Endothelial cell of umbilical vein (primary cell): Measurements from ENCODE around the gene MEP1B. TPM values are rescaled to one million over a fixed set of nuclear protein-coding genes. Genes with fewer than 3 reads are reported as not detected.

Experiments
- BruUV-seq: library from RNA; stranded (reverse); fragments of 400-500 nt; replicated peaks from 2 replicates; lab custom pipeline; 2021; lab: Mats Ljungman, UMichigan
- CTCF ChIA-PET: fragments of 300-600, 350-600 bp; sonication (Branson Sonifier 250); formaldehyde crosslinking; loops from one replicate; lab custom pipeline; 2021; ENCODE audit warnings: antibody characterized with exemption, inconsistent platforms; lab: Charles Lee
- POLR2A ChIA-PET: fragments of 300-600, 350-600 bp; sonication (Branson Sonifier 250); formaldehyde crosslinking; loops from one replicate; lab custom pipeline; 2021; ENCODE audit warnings: antibody characterized with exemption, inconsistent platforms; lab: Charles Lee
- DNase-seq: peaks from one replicate; pipeline ENCODE4 v3.0.0-alpha.2; 2011; ENCODE audit warnings: low read depth, low spot score
- FAIRE-seq: peaks from 2 replicates; lab custom pipeline; 2011; peaks lifted over from hg19 to GRCh38; lab: Jason Lieb, UNC
- H2AFZ ChIP-seq: 2 replicates; pipeline ENCODE4 v1.6.0; 2012; ENCODE audit warnings: low read depth, low read length, control low read depth, inconsistent platforms
- H3K27ac ChIP-seq: 2 replicates; pipeline ENCODE4 v1.5.1; 2011; ENCODE audit warnings: low read depth, mild to moderate bottlenecking, control low read depth, low read length, moderate library complexity; ENCODE audit not compliant: insufficient read depth
- H3K27me3 ChIP-seq, 2 experiments: 2 replicates each; pipeline versions ENCODE4 v1.6.0 to v1.6.1; 2011; ENCODE audit warnings: low read length in 2 of 2, mixed read lengths in 1 of 2; ENCODE audit not compliant: control insufficient read depth in 2 of 2, insufficient read depth in 2 of 2
- H3K36me3 ChIP-seq, 2 experiments: 2 replicates in 1 of 2; 3 replicates in 1 of 2; pipeline ENCODE4 v1.5.1; 2011; ENCODE audit warnings: low read length in 2 of 2, mild to moderate bottlenecking in 1 of 2, moderate library complexity in 1 of 2; ENCODE audit not compliant: control insufficient read depth in 2 of 2, insufficient read depth in 2 of 2; ENCODE audit errors: extremely low read depth in 1 of 2
- H3K4me1 ChIP-seq: 3 replicates; pipeline ENCODE4 v1.5.1; 2011; ENCODE audit warnings: mild to moderate bottlenecking, low read length; ENCODE audit not compliant: control insufficient read depth, insufficient read depth; ENCODE audit errors: extremely low read depth
- H3K4me2 ChIP-seq: 2 replicates; pipeline ENCODE4 v1.6.1; 2011; ENCODE audit warnings: low read length, control low read depth, mixed read lengths; ENCODE audit not compliant: insufficient read depth
- H3K4me3 ChIP-seq, 3 experiments: fragments of 200-600 bp in 1 of 3; sonication (generic), shearing (Covaris generic) in 1 of 3; replicated peaks in 1 of 3; 2 replicates each; pipeline ENCODE4 v1.5.1; 2011 to 2016; ENCODE audit warnings: control low read depth in 3 of 3, low read length in 3 of 3, mild to moderate bottlenecking in 2 of 3, inconsistent platforms in 1 of 3, low read depth in 1 of 3, moderate library complexity in 1 of 3; ENCODE audit not compliant: insufficient read depth in 1 of 3
- H3K79me2 ChIP-seq: 2 replicates; pipeline ENCODE4 v1.6.0; 2012; ENCODE audit warnings: low read length, inconsistent platforms; ENCODE audit not compliant: control insufficient read depth, insufficient read depth
- H3K9ac ChIP-seq: replicated peaks from 2 replicates; pipeline ENCODE3; 2011; ENCODE audit warnings: low read length, control low read depth; ENCODE audit not compliant: insufficient read depth; ENCODE audit errors: extremely low read depth
- H3K9me1 ChIP-seq: replicated peaks from 3 replicates; pipeline ENCODE4 v1.6.0; 2011; ENCODE audit warnings: mild to moderate bottlenecking, low read length; ENCODE audit not compliant: control insufficient read depth, insufficient read depth; ENCODE audit errors: extremely low read depth
- H3K9me3 ChIP-seq: replicated peaks from 2 replicates; pipeline ENCODE4 v1.5.1; 2012; ENCODE audit warnings: low read length, inconsistent platforms; ENCODE audit not compliant: control insufficient read depth, insufficient read depth
- H4K20me1 ChIP-seq: replicated peaks from 2 replicates; pipeline ENCODE3; 2011; ENCODE audit warnings: mild to moderate bottlenecking, low read length; ENCODE audit not compliant: control insufficient read depth, insufficient read depth; ENCODE audit errors: extremely low read depth
- CTCF ChIP-seq, 2 donors: IDR thresholded peaks; 1 replicate in 1 of 2; 2 replicates in 1 of 2; pipeline ENCODE4 v1.5.1; 2011; ENCODE audit warnings: low read length in 2 of 2, mild to moderate bottlenecking in 2 of 2, moderate library complexity in 2 of 2, control low read depth in 1 of 2, inconsistent platforms in 1 of 2, low read depth in 1 of 2; ENCODE audit not compliant: insufficient read depth in 1 of 2; ENCODE audit errors: extremely low read depth in 1 of 2
- EZH2 ChIP-seq: IDR thresholded peaks from 2 replicates; pipeline ENCODE4 v1.6.1; 2012; ENCODE audit warnings: borderline replicate concordance, low read depth, mild to moderate bottlenecking, moderate library complexity, low read length, inconsistent platforms; ENCODE audit not compliant: severe bottlenecking
- FOS ChIP-seq: IDR thresholded peaks from 2 replicates; pipeline ENCODE4 v1.6.1; 2011; ENCODE audit warnings: mild to moderate bottlenecking, low read length, moderate library complexity, borderline replicate concordance; ENCODE audit not compliant: insufficient read depth
- JUN ChIP-seq: IDR thresholded peaks from 2 replicates; pipeline ENCODE4 v1.6.1; 2011; ENCODE audit warnings: borderline replicate concordance, low read depth; ENCODE audit not compliant: insufficient read length, insufficient read depth
- MYC ChIP-seq: IDR thresholded peaks from one replicate; pipeline ENCODE4 v1.6.1; 2011; ENCODE audit warnings: mild to moderate bottlenecking, low read depth, low read length
- POLR2A ChIP-seq: IDR thresholded peaks from 2 replicates; pipeline ENCODE4 v1.6.1; 2012; ENCODE audit warnings: low read depth, mild to moderate bottlenecking, control low read depth, low read length
- POLR2AphosphoS5 ChIP-seq: IDR thresholded peaks from 2 replicates; pipeline ENCODE4 v1.6.1; 2012; ENCODE audit warnings: low read depth, mild to moderate bottlenecking, control low read depth, low read length, moderate library complexity; ENCODE audit not compliant: insufficient read depth
- dilution Hi-C: fragments of 300-500 bp; cut with MboI; formaldehyde crosslinking; loops from one replicate; pipeline ENCODE4 v1.15.0; 2019; ENCODE audit warnings: low sequenced_read_pairs; ENCODE audit not compliant: extremely low pct_ligation_motif_present
- intact Hi-C: fragments of 100-400 bp; cut with micrococcal nuclease; formaldehyde crosslinking; loops from one replicate; pipeline ENCODE4 v1.10.0; 2022
- polyA plus RNA-seq, 4 experiments: library from polyadenylated mRNA; depleted of rRNA in 3 of 4; stranded (reverse) in 3 of 4; unstranded in 1 of 4; fragments of >200 nt; gene quantifications; 2 replicates each; pipeline versions ENCODE4 v1.2.1 to v1.2.3, GENCODE V29; 2011 to 2012; ENCODE audit warnings: missing spikeins in 1 of 4
- total RNA-seq: library from RNA; stranded (reverse); gene quantifications from 2 replicates; pipeline ENCODE4 v1.2.3, GENCODE V29; 2021

Gene MEP1B
- total and polyA plus RNA-seq, 2 donors (not counting 3 experiments of a cell fraction or from before 2014, with no cell fraction given), result not detected

GRCh38 chr18:32242395-32242794, 52.6 kb downstream of the MEP1B start:
- FAIRE-seq, result no peak
- intact Hi-C loops, result no loop called here
- H3K9me3 ChIP-seq, result no peaks in the 10 kb centered on the region
- BruUV-seq, result no TSS peak
- ChIA-PET POLR2A (no interaction called here), CTCF (interaction anchor here (2.0 kb wide), 1 partner anchor 47 kb away, joined by 5 read pairs; no protein-coding TSS in a partner anchor)
- H3K9ac ChIP-seq, result no peak overlapping the region
- dilution Hi-C loops, result no loop called here
- H3K4me1 ChIP-seq, result no peaks in the 10 kb centered on the region
- no peak for DNase-seq
- no peak overlapping the region for H3K27ac ChIP-seq
- no peaks in the 10 kb centered on the region for H3K27me3 ChIP-seq
- no peaks in the 10 kb centered on the region for H3K79me2 ChIP-seq
- no peak overlapping the region for H3K4me2 ChIP-seq
- H3K4me3 ChIP-seq, result no peak overlapping the region
- H3K9me1 ChIP-seq, result no peaks in the 10 kb centered on the region
- H3K36me3 ChIP-seq, result no peaks in the 10 kb centered on the region
- no peak for TF ChIP-seq POLR2AphosphoS5
- TF ChIP-seq CTCF (IDR thresholded peaks at IDR 0.05; ENCODE audit: extremely low read depth in 1 of 2, insufficient read depth in 1 of 2, low read depth in 1 of 2, low read length in 2 of 2), result no peak
- no peak for TF ChIP-seq EZH2
- no peaks in the 10 kb centered on the region for H4K20me1 ChIP-seq
- H2AFZ ChIP-seq, result no peak overlapping the region

DNA sequence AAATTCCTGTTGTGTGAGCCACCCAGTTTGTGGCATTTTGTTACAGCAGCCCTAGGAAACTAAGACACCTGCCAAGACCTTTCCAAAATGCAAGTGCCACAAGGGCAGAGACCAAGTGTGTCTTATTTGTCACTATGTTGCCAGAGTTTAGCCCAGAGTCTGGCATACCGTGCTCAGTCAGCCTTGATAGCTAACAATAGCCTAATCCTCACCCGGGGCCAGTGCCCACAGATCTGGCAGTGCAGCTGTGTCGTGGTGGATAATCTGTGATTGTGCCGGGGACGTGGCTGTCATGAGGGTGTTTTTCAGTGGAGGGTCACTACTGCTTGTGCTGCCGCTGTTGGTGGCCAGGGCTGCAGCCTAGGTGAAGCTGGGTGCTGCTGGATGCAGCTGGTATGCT, 53.5 kb downstream of the MEP1B start:
- no peaks in the 10 kb centered on the region for H4K20me1 ChIP-seq
- FAIRE-seq, result no peak
- no peak overlapping the region for H3K4me2 ChIP-seq
- H3K4me1 ChIP-seq, result no peaks in the 10 kb centered on the region
- H3K36me3 ChIP-seq, result no peaks in the 10 kb centered on the region
- no peaks in the 10 kb centered on the region for H3K79me2 ChIP-seq
- DNase-seq, result no peak
- POLR2A ChIA-PET, result no interaction called here
- no peak overlapping the region for H3K9ac ChIP-seq
- TF ChIP-seq MYC (no peak), POLR2A (no peak), POLR2AphosphoS5 (no peak), FOS (no peak), JUN (no peak), CTCF (IDR thresholded peaks at IDR 0.05; ENCODE audit: extremely low read depth in 1 of 2, insufficient read depth in 1 of 2, low read depth in 1 of 2, low read length in 2 of 2) (no peak)
- H3K9me3 ChIP-seq, result no peaks in the 10 kb centered on the region
- H3K4me3 ChIP-seq, result no peak overlapping the region
- CTCF ChIA-PET, result no interaction called here
- H3K27ac ChIP-seq, result no peak overlapping the region
- no peaks in the 10 kb centered on the region for H3K27me3 ChIP-seq
- no peaks in the 10 kb centered on the region for H3K9me1 ChIP-seq
- H2AFZ ChIP-seq, result no peak overlapping the region
- dilution Hi-C loops (no loop called here), intact Hi-C loops (no loop called here)
- no TSS peak for BruUV-seq
